GM21360 (cell line): Measurements from ENCODE around the gene ZCCHC8.
"Not testable (repeated sequence)": the region's sequence is repeated elsewhere in the genome, so short reads cannot be mapped to it uniquely, and the experiment has no call there.

Source experiments
- ATAC-seq: cut with Tn5 transposase; IDR thresholded peaks from one replicate; pipeline ENCODE4 v1.9.1; 2021; ENCODE audit warnings: mild to moderate bottlenecking, moderate library complexity; ENCODE audit not compliant: unreplicated experiment

The ZCCHC8 gene

DNA sequence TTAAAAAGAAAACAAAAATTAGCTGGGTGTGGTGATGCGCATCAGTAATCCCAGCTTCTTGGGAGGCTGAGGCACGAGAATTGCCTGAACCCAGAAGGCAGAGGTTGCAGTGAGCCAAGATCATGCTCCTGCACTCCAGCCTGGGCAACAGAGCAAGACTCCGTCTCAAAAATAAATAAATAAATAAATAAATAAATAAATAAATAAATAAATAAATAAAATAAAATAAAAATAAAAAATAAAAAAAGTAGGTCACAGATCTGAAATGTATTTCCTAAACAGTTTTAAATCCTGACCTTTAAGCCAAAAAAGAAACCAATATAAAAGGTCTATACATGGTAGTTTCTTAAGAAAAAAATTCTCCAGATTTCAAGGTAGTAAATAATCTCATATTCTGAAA is 12.3 kb upstream of the ZCCHC8 start:
- not testable (repeated sequence) for ATAC-seq

- no peak for ATAC-seq
Measured at GRCh38 chr12:122508163-122508562, 7.4 kb upstream of the ZCCHC8 start.

- no peak for ATAC-seq
Measured at GRCh38 chr12:122506393-122506938, 5.7 kb upstream of the ZCCHC8 start.

- no peak for ATAC-seq
Measured at GRCh38 chr12:122505419-122506051, 4.8 kb upstream of the ZCCHC8 start.

- ATAC-seq: no peak
Measured at GRCh38 chr12:122503783-122504590, 3.3 kb upstream of the ZCCHC8 start.

DNA sequence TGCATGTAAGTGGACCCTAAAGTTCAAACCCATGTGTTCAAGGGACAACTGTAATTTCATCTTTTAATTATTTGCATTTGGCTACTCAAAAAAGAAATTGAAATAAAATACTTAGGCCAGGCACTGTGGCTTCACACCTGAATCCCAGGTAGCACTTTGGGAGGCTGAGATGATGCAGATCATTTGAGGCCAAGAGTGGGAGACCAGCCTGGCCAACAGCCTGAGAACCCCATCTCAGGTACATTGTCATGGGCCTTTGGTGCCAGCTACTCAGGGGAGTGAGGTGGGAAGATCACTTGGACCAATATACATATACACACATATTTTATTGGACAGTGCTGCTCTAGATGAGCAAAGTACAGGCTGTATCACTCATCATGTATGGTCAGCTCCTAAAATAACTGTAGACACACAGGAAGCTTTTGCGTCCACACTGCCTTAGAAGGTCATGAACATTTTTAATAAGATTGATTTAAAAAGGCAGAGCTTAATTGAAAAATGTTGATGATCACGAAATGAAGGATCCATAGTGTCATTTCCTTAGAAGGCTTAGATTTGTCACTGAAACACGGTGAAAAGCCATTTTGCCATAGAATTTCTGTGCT is 2.5 kb upstream of the ZCCHC8 start:
- ATAC-seq: no peak

DNA sequence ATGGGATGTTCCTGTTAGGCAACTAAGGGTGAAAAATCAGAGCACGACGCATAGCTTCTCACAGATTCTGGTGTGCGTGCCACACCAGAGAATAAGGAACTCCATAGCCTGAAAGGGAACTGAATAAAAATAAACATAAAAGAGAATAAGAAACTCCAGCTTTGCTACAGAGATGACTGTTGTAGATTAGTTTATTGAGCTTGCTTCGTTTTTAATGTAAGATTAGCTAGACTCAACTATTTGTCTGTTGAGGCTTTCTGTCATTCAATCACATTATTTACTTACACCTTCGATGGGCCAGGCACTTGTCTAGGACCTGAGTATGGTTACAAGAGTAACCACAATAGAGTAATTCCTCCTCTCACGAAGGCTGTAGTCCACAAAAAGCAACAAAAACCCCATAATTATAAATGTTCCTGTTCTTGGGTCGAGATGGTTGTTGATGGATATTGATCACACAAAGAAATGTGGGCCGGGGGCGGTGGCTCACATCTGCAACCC is 807 bp upstream of the ZCCHC8 start:
- ATAC-seq: no peak

- ATAC-seq: peak; percentile 23
Measured at GRCh38 chr12:122499991-122500684, 594 bp downstream of the ZCCHC8 start.

DNA sequence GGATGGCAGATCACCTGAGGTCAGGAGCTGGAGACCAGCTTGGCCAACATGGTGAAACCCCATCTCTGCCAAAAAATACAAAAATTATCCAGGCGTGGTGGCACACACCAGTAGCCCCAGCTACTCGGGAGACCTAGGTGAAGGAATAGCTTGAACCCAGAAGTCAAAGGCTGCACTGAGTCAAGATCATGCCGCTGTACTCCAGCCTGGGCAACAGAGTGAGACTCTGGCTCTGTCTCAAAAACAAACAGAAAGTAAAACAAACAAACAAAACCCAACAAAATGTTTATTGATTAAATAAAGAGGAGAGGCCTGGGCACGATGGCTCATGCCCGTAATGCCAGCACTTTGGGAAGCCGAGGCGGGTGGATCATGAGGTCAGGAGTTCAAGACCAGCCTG is 5.5 kb downstream of the ZCCHC8 start:
- no peak for ATAC-seq

DNA sequence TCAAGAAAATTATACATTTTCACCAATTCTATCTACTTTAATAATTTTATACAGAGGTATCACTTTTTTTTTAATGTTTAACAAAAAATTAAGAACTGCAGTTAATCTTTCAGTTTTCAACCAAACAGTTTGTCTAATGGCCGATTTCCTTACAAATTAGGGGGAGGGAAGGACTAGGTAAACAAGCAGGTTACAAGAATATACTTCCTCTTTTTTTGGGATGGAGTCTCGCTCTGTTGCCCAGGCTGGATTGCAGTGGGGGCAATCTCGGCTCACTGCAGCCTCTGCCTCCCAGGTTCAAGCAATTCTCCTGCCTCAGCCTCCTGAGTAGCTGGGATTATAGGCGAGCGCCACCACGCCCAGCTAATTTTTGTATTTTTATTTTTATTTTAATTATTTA is 7.5 kb downstream of the ZCCHC8 start:
- not testable (repeated sequence) for ATAC-seq

DNA sequence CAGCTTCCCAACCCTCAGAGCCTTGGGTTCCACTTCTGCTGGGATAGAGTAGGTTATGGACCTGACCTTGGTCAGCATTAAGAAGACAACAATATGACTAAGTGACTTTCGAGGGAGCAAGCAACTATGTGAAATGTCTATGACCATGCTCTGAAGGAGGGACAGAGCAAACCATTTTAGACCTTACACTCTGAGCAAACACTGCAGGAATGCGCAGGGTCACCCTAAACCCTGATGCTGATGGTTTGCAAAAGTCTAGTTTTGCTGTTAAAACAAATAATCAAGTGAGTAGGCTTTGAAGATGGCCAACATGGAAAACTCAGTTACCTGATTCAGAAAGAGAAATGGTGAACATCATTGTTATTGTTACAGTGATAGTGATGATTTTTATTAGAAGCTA is 8.7 kb downstream of the ZCCHC8 start:
- ATAC-seq: no peak

DNA sequence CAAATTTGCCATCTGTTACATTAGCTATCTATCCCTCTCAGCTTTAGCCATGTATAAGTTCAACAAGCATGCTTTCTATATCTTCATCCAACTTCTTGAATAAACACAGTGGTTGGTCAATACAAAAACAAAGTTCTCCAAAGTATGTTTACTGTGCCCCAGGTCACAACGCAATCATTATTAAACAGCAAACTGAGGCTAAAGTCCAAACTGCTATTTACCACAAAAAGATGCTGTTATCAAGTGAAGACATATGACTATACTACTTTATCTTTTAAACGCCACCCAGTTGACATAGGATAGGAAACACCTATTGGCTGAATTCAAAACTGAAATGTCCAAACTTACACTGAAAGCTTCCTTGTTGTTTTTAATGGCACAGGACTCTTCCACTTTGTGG is 11.7 kb downstream of the ZCCHC8 start:
- no peak for ATAC-seq

DNA sequence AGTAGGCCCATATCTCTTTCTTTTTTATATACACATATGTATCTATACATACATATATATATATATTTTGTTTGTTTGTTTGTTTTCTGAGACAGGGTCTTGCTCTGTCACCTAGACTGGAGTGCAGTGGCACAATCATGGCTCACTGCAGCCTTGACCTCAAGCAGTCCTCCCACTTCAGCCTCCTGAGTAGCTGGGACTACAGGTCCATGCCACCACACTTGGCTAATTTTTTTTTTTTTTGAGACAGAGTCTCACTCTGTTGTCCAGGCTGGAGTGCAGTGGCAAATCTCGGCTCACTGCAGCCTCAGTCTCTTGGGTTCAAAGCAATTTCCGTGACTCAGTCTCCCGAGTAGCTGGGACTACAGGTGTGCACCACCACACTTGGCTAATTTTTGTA is 12.9 kb downstream of the ZCCHC8 start:
- not testable (repeated sequence) for ATAC-seq

GRCh38 chr12:122486805-122487426 is 13.8 kb downstream of the ZCCHC8 start:
- ATAC-seq: no peak

DNA sequence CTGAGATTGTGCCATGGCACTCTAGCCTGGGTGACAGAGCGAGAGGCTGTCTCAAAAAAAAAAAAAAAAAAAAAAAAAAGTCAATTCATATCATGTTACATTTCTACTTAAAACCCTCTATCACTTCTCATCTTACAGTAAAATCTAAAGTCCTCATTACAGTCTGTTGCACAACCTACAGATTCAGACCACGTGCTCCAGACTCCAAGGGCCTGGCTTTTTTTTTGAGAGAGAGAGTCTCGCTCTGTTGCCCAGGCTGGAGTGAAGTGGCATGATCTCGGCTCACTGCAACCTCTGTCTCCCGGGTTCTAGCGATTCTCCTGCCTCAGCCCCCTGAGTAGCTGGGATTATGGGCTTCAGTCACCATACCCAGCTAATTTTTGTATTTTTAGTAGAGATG is 14.4 kb downstream of the ZCCHC8 start:
- ATAC-seq: not testable (repeated sequence)

DNA sequence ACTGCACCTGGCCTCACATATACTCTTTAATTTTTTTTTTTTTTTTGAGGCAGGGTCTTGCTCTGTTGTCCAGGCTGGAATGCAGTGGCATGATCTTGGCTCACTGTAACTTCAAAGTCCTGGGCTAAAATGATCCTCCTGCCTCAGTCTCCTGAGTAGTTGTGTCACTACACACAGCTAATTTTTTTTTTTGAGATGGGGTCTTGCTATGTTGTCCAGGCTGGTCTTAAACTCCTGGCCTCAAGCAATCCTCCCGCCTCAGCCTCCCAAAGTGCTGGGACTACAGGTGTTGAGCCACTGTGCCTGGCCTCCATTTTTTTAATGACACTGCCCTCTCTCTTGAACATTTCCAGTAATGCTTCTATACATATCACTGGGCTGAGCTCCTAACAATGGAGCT is 16.3 kb downstream of the ZCCHC8 start:
- not testable (repeated sequence) for ATAC-seq

DNA sequence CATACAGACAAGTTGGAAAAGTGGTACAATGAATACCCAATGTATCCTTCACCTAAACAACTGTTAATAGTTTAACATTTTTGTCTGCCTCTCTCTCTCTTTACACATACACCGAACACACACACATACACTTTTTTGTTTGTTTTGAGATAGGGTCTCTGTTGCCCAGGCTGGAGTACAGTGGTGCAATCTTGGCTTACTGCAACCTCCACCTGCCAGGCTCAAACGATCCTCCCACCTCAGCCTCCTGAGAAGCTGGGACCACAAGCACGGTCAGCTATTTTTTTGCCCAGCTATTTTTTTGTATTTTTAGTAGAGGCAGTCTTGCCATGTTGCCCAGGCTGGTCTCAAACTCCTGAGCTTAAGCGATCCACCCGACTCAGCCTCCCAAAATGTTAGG is 16.8 kb downstream of the ZCCHC8 start:
- ATAC-seq: no peak

DNA sequence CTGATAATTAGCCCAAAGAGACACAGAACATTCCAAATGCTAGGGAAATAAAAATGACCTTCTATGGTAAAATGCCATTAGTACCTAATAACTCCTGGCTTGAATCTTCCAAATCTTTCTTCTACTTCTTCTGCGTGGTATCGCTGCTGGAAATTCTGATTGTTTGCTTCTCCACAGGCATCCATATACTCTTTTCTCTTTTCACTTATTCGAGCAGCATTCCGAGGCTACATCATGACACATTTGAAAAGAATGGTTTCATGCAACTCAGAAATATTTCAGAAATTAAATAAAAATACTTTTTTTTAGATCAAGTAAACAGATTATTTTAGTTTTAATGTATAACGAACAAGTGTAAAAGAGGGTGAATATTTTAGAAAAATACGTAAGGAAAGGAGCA is 18.9 kb downstream of the ZCCHC8 start:
- ATAC-seq: no peak

DNA sequence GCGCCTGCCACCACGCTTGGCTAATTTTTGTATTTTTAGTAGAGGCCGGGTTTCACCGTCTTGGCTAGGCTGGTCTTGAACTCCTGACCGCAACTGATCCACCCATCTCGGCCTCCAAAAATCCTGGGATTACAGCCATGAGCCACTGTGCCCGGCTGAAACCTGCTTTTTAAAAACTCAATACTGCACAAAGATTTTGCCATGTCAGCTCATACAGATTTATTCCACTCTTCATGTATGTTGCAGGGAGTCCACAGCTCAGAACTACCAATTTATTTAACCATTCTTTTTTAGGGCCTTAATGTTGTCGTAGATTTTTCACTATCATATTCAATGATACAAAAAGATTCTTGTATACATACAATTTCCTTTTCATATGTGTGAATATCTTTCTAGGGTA is 20.0 kb downstream of the ZCCHC8 start:
- no peak for ATAC-seq

GRCh38 chr12:122474324-122474716 is 26.4 kb downstream of the ZCCHC8 start:
- no peak for ATAC-seq
